H1 (cell line): Measurements from ENCODE around the gene SHC1. TPM values are rescaled to one million over a fixed set of nuclear protein-coding genes. Genes with fewer than 3 reads are reported as not detected.

Source experiments
- CTCF ChIA-PET: fragments of 300-600 bp; sonication (Branson Sonifier 250); formaldehyde crosslinking; loops from one replicate; lab custom pipeline; 2021; ENCODE audit not compliant: partially characterized antibody; lab: Charles Lee
- POLR2A ChIA-PET: fragments of 300-600 bp; sonication (Branson Sonifier 250); formaldehyde crosslinking; loops from one replicate; lab custom pipeline; 2021; ENCODE audit warnings: inconsistent platforms; ENCODE audit not compliant: partially characterized antibody; lab: Charles Lee
- DNase-seq, 2 experiments: peaks; one replicate each; pipeline versions ENCODE4 v3.0.0 to v3.0.0-alpha.2; 2010 to 2022; ENCODE audit warnings: low spot score in 2 of 2, low read depth in 1 of 2, mixed read lengths in 1 of 2
- FAIRE-seq: peaks from 2 replicates; lab custom pipeline; 2011; peaks lifted over from hg19 to GRCh38; lab: Jason Lieb, UNC
- H2AFZ ChIP-seq: 2 replicates; pipeline ENCODE4 v1.8.1; 2012; ENCODE audit warnings: low read length, inconsistent platforms
- H2AK5ac ChIP-seq: 2 replicates; pipeline ENCODE4 v1.6.1; 2013; ENCODE audit warnings: low read depth, low read length
- H2BK120ac ChIP-seq: replicated peaks from 2 replicates; pipeline ENCODE3; 2013; ENCODE audit warnings: low read depth, low read length, inconsistent platforms
- H2BK12ac ChIP-seq: 2 replicates; pipeline ENCODE4 v1.6.1; 2013; ENCODE audit warnings: low read depth, low read length
- H2BK15ac ChIP-seq: 2 replicates; pipeline ENCODE4 v1.6.1; 2013; ENCODE audit warnings: low read length
- H2BK20ac ChIP-seq: 2 replicates; pipeline ENCODE4 v1.6.1; 2013; ENCODE audit warnings: low read length
- H2BK5ac ChIP-seq: 2 replicates; pipeline ENCODE4 v1.6.1; 2013; ENCODE audit warnings: low read depth, low read length
- H3K14ac ChIP-seq: 2 replicates; pipeline ENCODE4 v1.6.1; 2013; ENCODE audit warnings: inconsistent platforms; ENCODE audit not compliant: insufficient read length
- H3K18ac ChIP-seq: 2 replicates; pipeline ENCODE4 v1.6.1; 2013; ENCODE audit warnings: low read length; ENCODE audit errors: extremely low read depth
- H3K23ac ChIP-seq: 2 replicates; pipeline ENCODE4 v1.6.1; 2013; ENCODE audit warnings: inconsistent platforms; ENCODE audit not compliant: insufficient read length
- H3K23me2 ChIP-seq: 2 replicates; pipeline ENCODE4 v1.6.1; 2013; ENCODE audit warnings: low read depth, low read length
- H3K27ac ChIP-seq: 2 replicates; pipeline ENCODE4 v1.6.1; 2011; ENCODE audit warnings: low read depth, low read length, inconsistent platforms
- H3K27me3 ChIP-seq, 4 experiments: replicated peaks in 1 of 4; 1 replicate in 1 of 4; 2 replicates in 3 of 4; pipeline versions ENCODE4 v1.6.1 to v1.8.1; 2011 to 2013; ENCODE audit warnings: low read length in 3 of 4, mild to moderate bottlenecking in 3 of 4, inconsistent platforms in 2 of 4, mixed read lengths in 2 of 4, moderate library complexity in 1 of 4; ENCODE audit not compliant: control insufficient read depth in 3 of 4, insufficient read depth in 3 of 4; ENCODE audit errors: extremely low read depth in 1 of 4
- H3K36me3 ChIP-seq, 4 experiments: 2 replicates each; pipeline versions ENCODE4 v1.6.1 to v1.8.1; 2011 to 2013; ENCODE audit warnings: mild to moderate bottlenecking in 4 of 4, low read length in 3 of 4, moderate library complexity in 2 of 4, control low read depth in 1 of 4, inconsistent platforms in 1 of 4; ENCODE audit not compliant: insufficient read depth in 4 of 4, control insufficient read depth in 2 of 4
- H3K4ac ChIP-seq: replicated peaks from 2 replicates; pipeline ENCODE3; 2013; ENCODE audit warnings: low read length, low read depth, mixed read lengths, inconsistent platforms; ENCODE audit not compliant: insufficient read length
- H3K4me1 ChIP-seq, 4 experiments: replicated peaks in 1 of 4; 1 replicate in 1 of 4; 2 replicates in 3 of 4; pipeline versions ENCODE4 v1.6.1 to v1.8.1; 2011 to 2013; ENCODE audit warnings: low read length in 3 of 4, inconsistent platforms in 2 of 4, mixed read lengths in 1 of 4; ENCODE audit not compliant: insufficient read depth in 4 of 4, control insufficient read depth in 3 of 4
- H3K4me2 ChIP-seq, 2 experiments: 2 replicates each; pipeline versions ENCODE4 v1.6.1 to v1.8.1; 2011 to 2013; ENCODE audit warnings: low read depth in 2 of 2, low read length in 2 of 2, control low read depth in 1 of 2, inconsistent platforms in 1 of 2, mild to moderate bottlenecking in 1 of 2; ENCODE audit not compliant: insufficient read depth in 1 of 2
- H3K4me3 ChIP-seq, 4 experiments: fragments of 200-600, 300-600 bp in 1 of 4; sonication (generic), shearing (Covaris generic), sonication (Bioruptor Twin) in 1 of 4; 2 replicates each; pipeline versions ENCODE4 v1.5.1 to v1.8.1; 2011 to 2016; ENCODE audit warnings: low read length in 4 of 4, low read depth in 3 of 4, control low read depth in 2 of 4, inconsistent platforms in 2 of 4, mild to moderate bottlenecking in 2 of 4, mixed read lengths in 1 of 4, moderate library complexity in 1 of 4; ENCODE audit not compliant: insufficient read depth in 2 of 4; ENCODE audit errors: extremely low read depth in 1 of 4
- H3K56ac ChIP-seq: replicated peaks from 2 replicates; pipeline ENCODE3; 2013; ENCODE audit warnings: low read depth, mild to moderate bottlenecking, mixed read lengths, low read length, inconsistent platforms; ENCODE audit not compliant: insufficient read length
- H3K79me1 ChIP-seq: 2 replicates; pipeline ENCODE4 v1.6.1; 2013; ENCODE audit warnings: low read depth, low read length, control low read depth
- H3K79me2 ChIP-seq, 2 experiments: 2 replicates each; pipeline versions ENCODE4 v1.6.1 to v1.8.1; 2012 to 2013; ENCODE audit warnings: low read length in 2 of 2, mild to moderate bottlenecking in 2 of 2, inconsistent platforms in 1 of 2; ENCODE audit not compliant: insufficient read depth in 2 of 2, control insufficient read depth in 1 of 2
- H3K9ac ChIP-seq, 4 experiments: replicated peaks in 1 of 4; 1 replicate in 1 of 4; 2 replicates in 3 of 4; pipeline versions ENCODE4 v1.6.1 to v1.8.1; 2011 to 2013; ENCODE audit warnings: low read depth in 3 of 4, low read length in 3 of 4, control low read depth in 2 of 4, mild to moderate bottlenecking in 2 of 4, moderate library complexity in 2 of 4, inconsistent platforms in 1 of 4; ENCODE audit errors: extremely low read depth in 1 of 4
- H3K9me3 ChIP-seq, 2 experiments: 2 replicates each; pipeline versions ENCODE4 v1.6.1 to v1.8.1; 2012 to 2013; ENCODE audit warnings: mild to moderate bottlenecking in 2 of 2, moderate library complexity in 2 of 2, control low read depth in 1 of 2, inconsistent platforms in 1 of 2, low read depth in 1 of 2, low read length in 1 of 2, mixed read lengths in 1 of 2; ENCODE audit not compliant: insufficient read depth in 2 of 2
- H4K20me1 ChIP-seq, 2 experiments: replicated peaks in 1 of 2; 2 replicates each; pipeline versions ENCODE3 to v1.8.1; 2011 to 2013; ENCODE audit warnings: inconsistent platforms in 2 of 2, low read length in 2 of 2, mild to moderate bottlenecking in 1 of 2; ENCODE audit not compliant: insufficient read depth in 2 of 2, control insufficient read depth in 1 of 2
- H4K5ac ChIP-seq: 2 replicates; pipeline ENCODE4 v1.6.1; 2013; ENCODE audit warnings: low read length, low read depth, mixed read lengths, inconsistent platforms; ENCODE audit not compliant: insufficient read length
- H4K8ac ChIP-seq: 2 replicates; pipeline ENCODE4 v1.8.0; 2013; ENCODE audit warnings: mild to moderate bottlenecking, moderate library complexity, low read length, inconsistent platforms; ENCODE audit not compliant: insufficient read depth; ENCODE audit errors: extremely low read depth
- H4K91ac ChIP-seq: replicated peaks from 2 replicates; pipeline ENCODE3; 2013; ENCODE audit warnings: low read length, mixed read lengths, inconsistent platforms; ENCODE audit not compliant: insufficient read length
- ATF3 ChIP-seq: IDR thresholded peaks from 2 replicates; pipeline ENCODE4 v1.6.1; 2011; ENCODE audit warnings: low read depth, mild to moderate bottlenecking, low read length; ENCODE audit not compliant: insufficient read depth
- BACH1 ChIP-seq: IDR thresholded peaks from 2 replicates; pipeline ENCODE4 v1.6.1; 2012; ENCODE audit warnings: low read length, improper control_type of control experiment
- CBX8 ChIP-seq: fragments of 300-800, 300-1000 bp; sonication (generic); IDR thresholded peaks from 2 replicates; pipeline ENCODE4 v1.7.1; 2016; ENCODE audit warnings: low read depth, low read length, borderline replicate concordance
- CHD2 ChIP-seq: IDR thresholded peaks from 2 replicates; pipeline ENCODE4 v1.6.1; 2012; ENCODE audit warnings: low read length, improper control_type of control experiment
- KDM4A ChIP-seq: IDR thresholded peaks from one replicate; pipeline ENCODE4 v1.7.1; 2012; ENCODE audit warnings: low read depth, mild to moderate bottlenecking, moderate library complexity, low read length, inconsistent platforms; ENCODE audit not compliant: severe bottlenecking
- SIRT6 ChIP-seq: IDR thresholded peaks from one replicate; pipeline ENCODE4 v1.7.1; 2012; ENCODE audit warnings: low read length, inconsistent platforms
- SP2 ChIP-seq: IDR thresholded peaks from 2 replicates; pipeline ENCODE4 v1.6.1; 2012; ENCODE audit warnings: mild to moderate bottlenecking, low read length, inconsistent platforms
- WGBS, 2 experiments: shearing (Covaris generic) in 1 of 2; methylation state at CpG; one replicate each; pipeline versions ENCODE4 v1.1.6 to v1.1.7; 2013 to 2015; ENCODE audit warnings: low lambda C conversion rate in 2 of 2, mixed read lengths in 2 of 2, inconsistent platforms in 1 of 2, low coverage in 1 of 2, missing lambda C conversion rate in 1 of 2; ENCODE audit not compliant: insufficient replicate concordance in 2 of 2, insufficient coverage in 1 of 2, insufficient read length in 1 of 2; ENCODE audit errors: extremely low coverage in 1 of 2, missing lambda C conversion rate in 1 of 2; 5-methylcytosine and 5-hydroxymethylcytosine counted together
- polyA plus RNA-seq, 7 experiments: library from polyadenylated mRNA; depleted of rRNA in 3 of 7; stranded (reverse) in 5 of 7; unstranded in 2 of 7; fragments of >200 nt in 5 of 7; fragments of 200-250 nt in 2 of 7; gene quantifications; 1 replicate in 5 of 7; 2 replicates in 1 of 7; 4 replicates in 1 of 7; pipeline versions ENCODE4 v1.2.1 to v1.2.3, GENCODE V29; 2011 to 2013; ENCODE audit warnings: missing spikeins in 2 of 7, mixed read lengths in 2 of 7
- total RNA-seq: library from RNA; stranded (reverse); fragmentation: NEBNext Ultra II Directional; extraction: Animal tissue kit (Norgen Biotek cat#: 25700); gene quantifications from 2 replicates; pipeline ENCODE4 v1.2.1, GENCODE V29; 2021
- TF ChIP-seq, protein P1 (sequence below), 3 experiments: IDR thresholded peaks; 1 replicate in 2 of 3; 2 replicates in 1 of 3; pipeline versions ENCODE4 v1.5.1 to v1.6.1; 2011; ENCODE audit warnings: low read length in 3 of 3, mild to moderate bottlenecking in 3 of 3, inconsistent platforms in 2 of 3, low read depth in 1 of 3, moderate library complexity in 1 of 3; ENCODE audit not compliant: insufficient read depth in 1 of 3; ENCODE audit errors: control extremely low read depth in 1 of 3

The SHC1 gene
- total and polyA plus RNA-seq, 2 of the 8 experiments (the other 6 are each of a cell fraction or from before 2014, with no cell fraction given): 177 to 212 TPM

- Histone ChIP-seq H3K23me2 (no peaks in the 10 kb centered on the region), H3K18ac (no peak overlapping the region), H3K27me3 (peaks cover 0 to 2% (median 0%) of the 10 kb centered on the region in 4 experiments; a peak in 1 of 7 replicates), H2BK5ac (no peak overlapping the region), H3K4ac (no peak overlapping the region), H3K23ac (no peak overlapping the region), H2AK5ac (no peak overlapping the region), H3K36me3 (peaks cover 0 to 21% (median 11%) of the 10 kb centered on the region in 4 experiments; a peak in 4 of 8 replicates), H3K79me1 (no peaks in the 10 kb centered on the region), H3K27ac (no peak overlapping the region), H4K8ac (no peak overlapping the region), H2BK120ac (no peak overlapping the region), H3K14ac (no peak overlapping the region), H3K4me2 (no peak overlapping the region), H3K4me3 (no peak overlapping the region), H4K91ac (no peak overlapping the region), H4K20me1 (no peaks in the 10 kb centered on the region), H2BK15ac (no peak overlapping the region), H3K4me1 (peaks cover 0 to 11% (median 8%) of the 10 kb centered on the region in 4 experiments; a peak in 5 of 7 replicates), H3K9me3 (no peaks in the 10 kb centered on the region), H2AFZ (no peak overlapping the region), H3K79me2 (no peaks in the 10 kb centered on the region), H2BK12ac (no peak overlapping the region), H3K56ac (no peak overlapping the region), H2BK20ac (no peak overlapping the region), H3K9ac (no peak overlapping the region), H4K5ac (no peak overlapping the region)
- WGBS, 2 experiments: 82% methylated on average over 11 of the region's 11 CpGs; no CpG with 5 or more reads in 1 of the 2 experiments
- ChIA-PET POLR2A (interaction anchor here (0.9 to 14.8 kb wide), 15 partner anchors 14 to 83 kb away, joined by 3 to 128 read pairs (median 6); partner anchors contain the start of genes CKS1B, DCST1, DCST2 and FLAD1), CTCF (interaction anchor here (0.6 to 18.6 kb wide), 16 partner anchors 10 to 540 kb away, joined by 3 to 354 read pairs (median 6); partner anchors contain the start of genes ADAM15, CHRNB2, DCST1 and DCST2)
- FAIRE-seq: no peak
- no peak for DNase-seq
- TF ChIP-seq, protein P1, sequence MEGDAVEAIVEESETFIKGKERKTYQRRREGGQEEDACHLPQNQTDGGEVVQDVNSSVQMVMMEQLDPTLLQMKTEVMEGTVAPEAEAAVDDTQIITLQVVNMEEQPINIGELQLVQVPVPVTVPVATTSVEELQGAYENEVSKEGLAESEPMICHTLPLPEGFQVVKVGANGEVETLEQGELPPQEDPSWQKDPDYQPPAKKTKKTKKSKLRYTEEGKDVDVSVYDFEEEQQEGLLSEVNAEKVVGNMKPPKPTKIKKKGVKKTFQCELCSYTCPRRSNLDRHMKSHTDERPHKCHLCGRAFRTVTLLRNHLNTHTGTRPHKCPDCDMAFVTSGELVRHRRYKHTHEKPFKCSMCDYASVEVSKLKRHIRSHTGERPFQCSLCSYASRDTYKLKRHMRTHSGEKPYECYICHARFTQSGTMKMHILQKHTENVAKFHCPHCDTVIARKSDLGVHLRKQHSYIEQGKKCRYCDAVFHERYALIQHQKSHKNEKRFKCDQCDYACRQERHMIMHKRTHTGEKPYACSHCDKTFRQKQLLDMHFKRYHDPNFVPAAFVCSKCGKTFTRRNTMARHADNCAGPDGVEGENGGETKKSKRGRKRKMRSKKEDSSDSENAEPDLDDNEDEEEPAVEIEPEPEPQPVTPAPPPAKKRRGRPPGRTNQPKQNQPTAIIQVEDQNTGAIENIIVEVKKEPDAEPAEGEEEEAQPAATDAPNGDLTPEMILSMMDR (IDR thresholded peaks at IDR 0.05; ENCODE audit: control extremely low read depth in 1 of 3, insufficient read depth in 1 of 3, low read depth in 1 of 3, low read length in 3 of 3): no peak
- TF ChIP-seq CBX8: no peak
- TF ChIP-seq BACH1: no peak
- no peak for TF ChIP-seq SP2
- no peak for TF ChIP-seq ATF3
- no peak for TF ChIP-seq CHD2
- no peak for TF ChIP-seq SIRT6
- TF ChIP-seq KDM4A: no peak
Measured at GRCh38 chr1:155019377-155020245, 49.1 kb upstream of the SHC1 start.
